COLO668 (cell line): ENCODE results near the gene LAMB2.

Source experiments
- DNase-seq: peaks from one replicate; lab custom pipeline; 2025; ENCODE audit not compliant: unreplicated experiment; lab: John Stamatoyannopoulos, UW

LAMB2 gene

DNA sequence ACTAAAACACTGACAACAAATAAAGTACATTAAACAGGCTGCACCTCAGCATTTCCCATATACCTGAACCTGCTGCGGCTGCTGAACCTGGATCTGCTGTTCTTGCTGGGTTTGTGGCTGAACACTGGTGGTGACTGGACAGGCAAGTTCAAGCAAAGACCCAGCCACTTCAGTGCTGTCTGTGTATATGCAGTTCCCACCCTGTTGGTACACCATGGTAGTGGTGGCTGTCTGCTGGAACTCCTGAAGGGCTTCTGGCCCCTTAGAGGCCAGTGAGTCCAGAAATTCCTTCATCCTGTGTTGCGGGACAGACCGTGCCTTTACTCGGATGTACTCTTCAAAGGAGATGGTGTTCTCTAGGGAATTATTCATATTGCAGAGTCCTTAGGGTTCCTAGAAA is 56.2 kb downstream of the LAMB2 start:
- DNase-seq, result no peak

DNA sequence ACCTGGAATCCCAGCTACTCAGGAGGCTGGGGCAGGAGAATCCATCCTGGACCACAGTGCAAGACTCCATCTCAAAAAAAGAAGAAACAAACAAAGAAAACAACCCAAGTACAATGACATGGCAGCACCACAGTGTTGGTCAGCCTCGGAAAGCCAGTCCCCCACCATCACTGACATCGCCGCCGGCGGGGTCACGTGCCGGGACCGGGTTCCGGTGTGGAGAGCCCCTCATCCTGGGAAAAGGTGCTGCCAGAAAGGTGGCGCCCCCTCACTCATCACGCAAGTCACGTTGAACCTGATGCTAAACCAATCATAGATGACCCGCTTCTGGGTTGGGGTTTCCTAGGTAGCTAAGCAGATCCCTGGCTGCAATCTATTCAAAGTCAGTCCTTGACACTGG is 56.7 kb downstream of the LAMB2 start:
- DNase-seq, result no peak
